IMR-90 (cell line): ENCODE results near the gene IFNL3. TPM values are rescaled to one million over a fixed set of nuclear protein-coding genes. Genes with fewer than 3 reads are reported as not detected.

Experiments used
- ATAC-seq: fragments of 200-7000 bp; cut with Tn5 transposase; 2 replicates; pipeline ENCODE4 v1.9.1; 2020; ENCODE audit warnings: low read depth, mild to moderate bottlenecking, moderate library complexity
- BruUV-seq: library from RNA; stranded (reverse); fragments of 400-500 nt; replicated peaks from 2 replicates; lab custom pipeline; 2021; lab: Mats Ljungman, UMichigan
- CTCF ChIA-PET: fragments of 300-600 bp; formaldehyde crosslinking; extraction: SDS; loops from one replicate; lab custom pipeline; 2021; ENCODE audit warnings: antibody characterized with exemption; lab: Yijun Ruan, JAX
- POLR2A ChIA-PET: fragments of 300-600 bp; sonication (Branson Sonifier 250); formaldehyde crosslinking; loops from one replicate; lab custom pipeline; 2022; ENCODE audit warnings: antibody characterized with exemption; ENCODE audit not compliant: unreplicated experiment; lab: Charles Lee
- DNase-seq: peaks from one replicate; pipeline ENCODE4 v3.0.0; 2013
- H2AFZ ChIP-seq: replicated peaks from 2 replicates; pipeline ENCODE3; 2013; ENCODE audit warnings: low read length, mild to moderate bottlenecking; ENCODE audit not compliant: poor library complexity
- H2AK5ac ChIP-seq: 2 replicates; pipeline ENCODE4 v1.6.1; 2013; ENCODE audit warnings: low read depth, low read length, inconsistent platforms
- H2AK9ac ChIP-seq: replicated peaks from 2 replicates; pipeline ENCODE3; 2013; ENCODE audit warnings: mild to moderate bottlenecking, low read depth, low read length, moderate library complexity; ENCODE audit not compliant: poor library complexity
- H2BK120ac ChIP-seq: 2 replicates; pipeline ENCODE4 v1.6.1; 2013; ENCODE audit warnings: low read depth, low read length, inconsistent platforms
- H2BK15ac ChIP-seq: 3 replicates; pipeline ENCODE4 v1.6.1; 2013; ENCODE audit warnings: low read depth, low read length, inconsistent platforms
- H2BK20ac ChIP-seq: 2 replicates; pipeline ENCODE4 v1.6.1; 2013; ENCODE audit warnings: low read depth, mild to moderate bottlenecking, inconsistent platforms, low read length, moderate library complexity
- H2BK5ac ChIP-seq: 2 replicates; pipeline ENCODE4 v1.6.1; 2013; ENCODE audit warnings: mild to moderate bottlenecking, low read depth, low read length, inconsistent platforms; ENCODE audit not compliant: poor library complexity, severe bottlenecking
- H3K14ac ChIP-seq: replicated peaks from 2 replicates; pipeline ENCODE4 v1.6.1; 2013; ENCODE audit warnings: low read depth, low read length, inconsistent platforms
- H3K18ac ChIP-seq: 2 replicates; pipeline ENCODE4 v1.6.1; 2013; ENCODE audit warnings: low read depth, low read length, control low read depth
- H3K23ac ChIP-seq: 2 replicates; pipeline ENCODE4 v1.6.1; 2013; ENCODE audit warnings: low read depth, low read length, inconsistent platforms
- H3K27ac ChIP-seq: 2 replicates; pipeline ENCODE4 v1.5.1; 2013; ENCODE audit warnings: mild to moderate bottlenecking, control low read depth, low read length; ENCODE audit not compliant: insufficient read depth
- H3K27me3 ChIP-seq: 2 replicates; pipeline ENCODE4 v1.6.1; 2013; ENCODE audit warnings: low read length; ENCODE audit not compliant: control insufficient read depth, insufficient read depth
- H3K36me3 ChIP-seq: 2 replicates; pipeline ENCODE4 v1.6.1; 2013; ENCODE audit warnings: low read length, mixed read lengths; ENCODE audit not compliant: control insufficient read depth, insufficient read depth
- H3K4ac ChIP-seq: 2 replicates; pipeline ENCODE4 v1.6.1; 2013; ENCODE audit warnings: low read depth, low read length, inconsistent platforms
- H3K4me1 ChIP-seq: 2 replicates; pipeline ENCODE4 v1.6.1; 2013; ENCODE audit warnings: low read length, mixed read lengths; ENCODE audit not compliant: control insufficient read depth, insufficient read depth
- H3K4me2 ChIP-seq: 2 replicates; pipeline ENCODE4 v1.6.1; 2013; ENCODE audit warnings: low read depth, mild to moderate bottlenecking, control low read depth, low read length, moderate library complexity
- H3K4me3 ChIP-seq: 2 replicates; pipeline ENCODE4 v1.5.1; 2013; ENCODE audit warnings: low read depth, mild to moderate bottlenecking, control low read depth, low read length, moderate library complexity; ENCODE audit not compliant: insufficient read depth
- H3K56ac ChIP-seq: 2 replicates; pipeline ENCODE4 v1.6.1; 2013; ENCODE audit warnings: low read length, inconsistent platforms; ENCODE audit not compliant: insufficient read depth; ENCODE audit errors: extremely low read depth
- H3K79me1 ChIP-seq, 2 experiments: 2 replicates each; pipeline ENCODE4 v1.6.1; 2013; ENCODE audit warnings: low read length in 2 of 2, inconsistent platforms in 1 of 2, low read depth in 1 of 2
- H3K9ac ChIP-seq: 2 replicates; pipeline ENCODE4 v1.6.1; 2013; ENCODE audit warnings: low read depth, low read length, control low read depth
- H3K9me1 ChIP-seq: 2 replicates; pipeline ENCODE4 v1.6.1; 2013; ENCODE audit warnings: low read length, inconsistent platforms; ENCODE audit not compliant: insufficient read depth
- H3K9me3 ChIP-seq: 2 replicates; pipeline ENCODE4 v1.6.1; 2013; ENCODE audit warnings: low read length; ENCODE audit not compliant: control insufficient read depth, insufficient read depth
- H4K20me1 ChIP-seq: 2 replicates; pipeline ENCODE4 v1.6.1; 2013; ENCODE audit warnings: low read length, inconsistent platforms; ENCODE audit not compliant: insufficient read depth
- H4K5ac ChIP-seq: 2 replicates; pipeline ENCODE4 v1.6.1; 2013; ENCODE audit warnings: mild to moderate bottlenecking, low read depth, low read length, control low read depth
- H4K8ac ChIP-seq, 2 experiments: 2 replicates each; pipeline ENCODE4 v1.6.1; 2013; ENCODE audit warnings: low read depth in 2 of 2, low read length in 2 of 2, control low read depth in 1 of 2, inconsistent platforms in 1 of 2
- H4K91ac ChIP-seq: 2 replicates; pipeline ENCODE4 v1.6.1; 2013; ENCODE audit warnings: low read depth, low read length, inconsistent platforms; ENCODE audit not compliant: insufficient read depth
- BHLHE40 ChIP-seq: fragments of 150-350 bp; IDR thresholded peaks from 2 replicates; pipeline ENCODE4 v1.6.1; 2016; ENCODE audit warnings: mild to moderate bottlenecking, low read depth, low read length
- CEBPB ChIP-seq: IDR thresholded peaks from 2 replicates; pipeline ENCODE4 v1.6.1; 2012; ENCODE audit warnings: low read depth, low read length, improper control_type of control experiment
- CHD1 ChIP-seq: IDR thresholded peaks from 2 replicates; pipeline ENCODE4 v1.6.1; 2012; ENCODE audit warnings: low read depth, low read length, improper control_type of control experiment
- CTCF ChIP-seq: conservative IDR thresholded peaks from 2 replicates; pipeline ENCODE4 v1.5.1; 2012; ENCODE audit warnings: mild to moderate bottlenecking, low read depth, low read length, improper control_type of control experiment
- ELK1 ChIP-seq: fragments of 150-350 bp; IDR thresholded peaks from 2 replicates; pipeline ENCODE4 v1.6.1; 2016; ENCODE audit warnings: low read depth, mild to moderate bottlenecking, low read length, moderate library complexity, borderline replicate concordance
- FOS ChIP-seq: fragments of 150-350 bp; IDR thresholded peaks from 2 replicates; pipeline ENCODE4 v1.6.1; 2016; ENCODE audit warnings: low read depth, low read length
- MAFK ChIP-seq: IDR thresholded peaks from 2 replicates; pipeline ENCODE4 v1.6.1; 2012; ENCODE audit warnings: low read depth, low read length, improper control_type of control experiment
- MAZ ChIP-seq: IDR thresholded peaks from 2 replicates; pipeline ENCODE4 v1.6.1; 2012; ENCODE audit warnings: low read depth, mild to moderate bottlenecking, low read length, improper control_type of control experiment, moderate library complexity, borderline replicate concordance
- MXI1 ChIP-seq: IDR thresholded peaks from 2 replicates; pipeline ENCODE4 v1.6.1; 2012; ENCODE audit warnings: low read depth, mild to moderate bottlenecking, low read length, moderate library complexity, borderline replicate concordance
- NFE2L2 ChIP-seq: fragments of 150-350 bp; IDR thresholded peaks from 2 replicates; pipeline ENCODE4 v1.6.1; 2016; ENCODE audit warnings: low read depth, mild to moderate bottlenecking, low read length
- POLR2A ChIP-seq: IDR thresholded peaks from 2 replicates; pipeline ENCODE4 v1.6.1; 2012; ENCODE audit warnings: mild to moderate bottlenecking, low read depth, low read length
- RAD21 ChIP-seq: IDR thresholded peaks from 2 replicates; pipeline ENCODE4 v1.6.1; 2012; ENCODE audit warnings: low read length, improper control_type of control experiment
- RCOR1 ChIP-seq: IDR thresholded peaks from 2 replicates; pipeline ENCODE4 v1.6.1; 2012; ENCODE audit warnings: mild to moderate bottlenecking, low read length, improper control_type of control experiment; ENCODE audit not compliant: insufficient replicate concordance
- RFX5 ChIP-seq: IDR thresholded peaks from 2 replicates; pipeline ENCODE4 v1.8.0; 2012; ENCODE audit warnings: low read depth, mild to moderate bottlenecking, low read length, moderate library complexity
- SMC3 ChIP-seq: fragments of 150-350 bp; IDR thresholded peaks from 2 replicates; pipeline ENCODE4 v1.6.1; 2016; ENCODE audit warnings: low read depth, mild to moderate bottlenecking, antibody characterized with exemption, low read length, moderate library complexity
- USF2 ChIP-seq: fragments of 150-350 bp; IDR thresholded peaks from 2 replicates; pipeline ENCODE4 v1.6.1; 2017; ENCODE audit warnings: mild to moderate bottlenecking, antibody characterized with exemption, low read length, low read depth
- WGBS, 2 experiments: methylation state at CpG; one replicate each; pipeline versions ENCODE4 v1.1.5 to v1.1.7; 2013; ENCODE audit warnings: missing lambda C conversion rate in 2 of 2; ENCODE audit not compliant: insufficient read length in 1 of 2; ENCODE audit errors: extremely low coverage in 2 of 2; 5-methylcytosine and 5-hydroxymethylcytosine counted together
- dilution Hi-C: fragments of 300-500 bp; cut with HindIII; formaldehyde crosslinking; loops from one replicate; pipeline ENCODE4 v1.14.3; 2018; ENCODE audit warnings: low sequenced_read_pairs; ENCODE audit not compliant: unreplicated experiment
- in situ Hi-C: fragments of 300-500 bp; cut with MboI; formaldehyde crosslinking; loops from 3 replicates; pipeline ENCODE4 v1.14.3; 2019; ENCODE audit warnings: low sequenced_read_pairs, inconsistent platforms, mixed read lengths
- intact Hi-C: fragments of 100-400 bp; cut with micrococcal nuclease; formaldehyde crosslinking; loops from 2 replicates; pipeline ENCODE4 v1.10.0; 2022
- polyA plus RNA-seq, 3 experiments: library from polyadenylated mRNA; depleted of rRNA; stranded (reverse); fragments of >200 nt; gene quantifications; 2 replicates each; pipeline ENCODE4 v1.2.3, GENCODE V29; 2012; ENCODE audit warnings: low replicate concordance in 1 of 3
- total RNA-seq: library from RNA; depleted of rRNA; stranded (reverse); fragments of >200 nt; gene quantifications from 2 replicates; pipeline ENCODE4 v1.2.3, GENCODE V29; 2012

IFNL3 gene
- total and polyA plus RNA-seq, 2 of the 4 experiments (the other 2 are of a cell fraction) = not detected

- Histone ChIP-seq H2BK5ac (no peak overlapping the region), H3K27ac (no peak overlapping the region), H2BK120ac (no peak overlapping the region), H3K4me1 (no peaks in the 10 kb centered on the region), H3K23ac (no peak overlapping the region), H3K4me2 (no peak overlapping the region), H3K9me3 (no peaks in the 10 kb centered on the region), H3K36me3 (no peaks in the 10 kb centered on the region), H3K9me1 (no peaks in the 10 kb centered on the region), H4K8ac (no peak overlapping the region), H4K20me1 (no peaks in the 10 kb centered on the region), H2AK9ac (no peak overlapping the region), H4K5ac (no peak overlapping the region), H3K14ac (no peak overlapping the region), H4K91ac (no peak overlapping the region), H3K27me3 (peaks cover 26% of the 10 kb centered on the region), H3K4me3 (no peak overlapping the region), H3K18ac (no peak overlapping the region), H3K9ac (no peak overlapping the region), H2BK15ac (no peak overlapping the region), H3K79me1 (no peaks in the 10 kb centered on the region), H2BK20ac (no peak overlapping the region), H2AFZ (no peak overlapping the region), H3K4ac (no peak overlapping the region), H2AK5ac (no peak overlapping the region), H3K56ac (no peak overlapping the region)
- ChIA-PET CTCF (no interaction called here), POLR2A (no interaction called here)
- TF ChIP-seq BHLHE40 = no peak
- TF ChIP-seq POLR2A = no peak
- TF ChIP-seq NFE2L2 = no peak
- no peak for TF ChIP-seq RCOR1
- no peak for TF ChIP-seq RAD21
- TF ChIP-seq MAZ = no peak
- no peak for TF ChIP-seq CHD1
- no peak for TF ChIP-seq MXI1
- no peak for TF ChIP-seq MAFK
- TF ChIP-seq USF2 = no peak
- TF ChIP-seq FOS = no peak
- TF ChIP-seq CTCF = no peak
- TF ChIP-seq CEBPB = no peak
- no peak for TF ChIP-seq RFX5
- no peak for TF ChIP-seq SMC3
- no peak for TF ChIP-seq ELK1
- intact Hi-C loops (no loop called here), in situ Hi-C loops (no loop called here), dilution Hi-C loops (no loop called here)
- no TSS peak for BruUV-seq
- no peak for DNase-seq
- ATAC-seq = no peak
- 42% methylated on average over 6 of the region's 12 CpGs; no CpG with 5 or more reads in 1 of the 2 experiments for WGBS, 2 experiments
Observed at GRCh38 chr19:39236527-39236926, 8.3 kb downstream of the IFNL3 start.
